ENCODE results near the gene CCDC148. TPM values are rescaled to one million over a fixed set of nuclear protein-coding genes. Genes with fewer than 3 reads are reported as not detected.

CCDC148 gene
- total and polyA plus RNA-seq, 2 donors (not counting 1 experiment from before 2014, with no cell fraction given) = not detected

- Histone ChIP-seq H3K27ac (ENCODE audit: low read length in 2 of 2) (no peak overlapping the region), H2AFZ (ENCODE audit: insufficient read depth, low read depth, low read length, poor library complexity, severe bottlenecking) (no peak overlapping the region), H3K4me3 (ENCODE audit: control extremely low read depth in 1 of 5, extremely low read depth in 1 of 5, insufficient read depth in 1 of 5, low read depth in 2 of 5, low read length in 4 of 5) (no peak overlapping the region), H3K9me3 (ENCODE audit: control extremely low read depth in 1 of 3, control insufficient read depth in 2 of 3, insufficient read depth in 1 of 3, low read length in 2 of 3) (no peaks in the 10 kb centered on the region), H4K20me1 (ENCODE audit: control insufficient read depth, insufficient read depth, low read length, poor library complexity, severe bottlenecking) (no peaks in the 10 kb centered on the region), H3K36me3 (replicated peaks in 1 of 2; ENCODE audit: control extremely low read depth in 1 of 2, control insufficient read depth in 1 of 2, extremely low read depth in 1 of 2, insufficient read depth in 2 of 2, low read length in 1 of 2) (no peaks in the 10 kb centered on the region), H3K9ac (ENCODE audit: low read length) (no peak overlapping the region), H3K4me1 (ENCODE audit: control insufficient read depth in 2 of 2, insufficient read depth in 2 of 2, low read length in 2 of 2) (no peaks in the 10 kb centered on the region), H3K27me3 (replicated peaks in 1 of 4; ENCODE audit: control extremely low read depth in 1 of 4, control insufficient read depth in 3 of 4, insufficient read depth in 4 of 4, low read length in 3 of 4) (no peaks in the 10 kb centered on the region), H3K79me2 (ENCODE audit: control insufficient read depth, insufficient read depth, low read length) (no peaks in the 10 kb centered on the region), H3K4me2 (replicated peaks; ENCODE audit: low read depth, low read length, poor library complexity, severe bottlenecking) (no peak overlapping the region)
- DNase-seq (no peak), ATAC-seq (ENCODE audit: low read depth) (no peak)
- POLR2A ChIA-PET = no interaction called here
- WGBS (ENCODE audit: insufficient coverage) = 96% methylated on average over 4 of the region's 4 CpGs
- Mint-ChIP-seq H3K27ac (no peak overlapping the region), H3K9me3 (ENCODE audit: insufficient read depth) (no peaks in the 10 kb centered on the region), H3K27me3 (no peaks in the 10 kb centered on the region), H3K4me3 (no peak overlapping the region), H3K4me1 (no peaks in the 10 kb centered on the region)
- TF ChIP-seq CTCF (IDR thresholded peaks at IDR 0.05) (no peak), EZH2 (IDR thresholded peaks at IDR 0.05; ENCODE audit: borderline replicate concordance, insufficient read depth, low read depth, low read length, poor library complexity, severe bottlenecking) (no peak)
- intact Hi-C loops (cut with micrococcal nuclease) = no loop called here
- CTCF ChIA-PET = no interaction called here
These were observed 34.5 kb upstream of the CCDC148 start for GRCh38 chr2:158491072-158491471.

- CTCF ChIA-PET = no interaction called here
- ATAC-seq (ENCODE audit: low read depth) (no peak), DNase-seq (no peak)
- no peak overlapping the region for H3K27ac ChIP-seq (ENCODE audit: low read length in 2 of 2)
- TF ChIP-seq CTCF (IDR thresholded peaks at IDR 0.05) = no peak
- TF ChIP-seq EZH2 (IDR thresholded peaks at IDR 0.05; ENCODE audit: borderline replicate concordance, insufficient read depth, low read depth, low read length, poor library complexity, severe bottlenecking) = no peak
- POLR2A ChIA-PET = no interaction called here
- H3K4me1 Mint-ChIP-seq = no peaks in the 10 kb centered on the region
- no peaks in the 10 kb centered on the region for H3K27me3 ChIP-seq (replicated peaks in 1 of 4; ENCODE audit: control extremely low read depth in 1 of 4, control insufficient read depth in 3 of 4, insufficient read depth in 4 of 4, low read length in 3 of 4)
- H3K9me3 ChIP-seq (ENCODE audit: control extremely low read depth in 1 of 3, control insufficient read depth in 2 of 3, insufficient read depth in 1 of 3, low read length in 2 of 3) = no peaks in the 10 kb centered on the region
- no peaks in the 10 kb centered on the region for H3K9me3 Mint-ChIP-seq (ENCODE audit: insufficient read depth)
- H3K4me1 ChIP-seq (ENCODE audit: control insufficient read depth in 2 of 2, insufficient read depth in 2 of 2, low read length in 2 of 2) = no peaks in the 10 kb centered on the region
- no peaks in the 10 kb centered on the region for H3K79me2 ChIP-seq (ENCODE audit: control insufficient read depth, insufficient read depth, low read length)
- no peak overlapping the region for H3K4me3 Mint-ChIP-seq
- no peak overlapping the region for H3K4me2 ChIP-seq (replicated peaks; ENCODE audit: low read depth, low read length, poor library complexity, severe bottlenecking)
- no peak overlapping the region for H3K4me3 ChIP-seq (ENCODE audit: control extremely low read depth in 1 of 5, extremely low read depth in 1 of 5, insufficient read depth in 1 of 5, low read depth in 2 of 5, low read length in 4 of 5)
- no peaks in the 10 kb centered on the region for H4K20me1 ChIP-seq (ENCODE audit: control insufficient read depth, insufficient read depth, low read length, poor library complexity, severe bottlenecking)
- H3K27ac Mint-ChIP-seq = no peak overlapping the region
- intact Hi-C loops (cut with micrococcal nuclease) = no loop called here
- 100% methylated on average over 1 of the region's 6 CpGs for whole genome bisulfite sequencing (ENCODE audit: insufficient coverage)
- no peaks in the 10 kb centered on the region for H3K27me3 Mint-ChIP-seq
- H3K36me3 ChIP-seq (replicated peaks in 1 of 2; ENCODE audit: control extremely low read depth in 1 of 2, control insufficient read depth in 1 of 2, extremely low read depth in 1 of 2, insufficient read depth in 2 of 2, low read length in 1 of 2) = no peaks in the 10 kb centered on the region
- H2AFZ ChIP-seq (ENCODE audit: insufficient read depth, low read depth, low read length, poor library complexity, severe bottlenecking) = no peak overlapping the region
- H3K9ac ChIP-seq (ENCODE audit: low read length) = no peak overlapping the region
These were observed 33.0 kb upstream of the CCDC148 start for GRCh38 chr2:158489366-158490112.
